Endothelial cell (in vitro differentiated cells): ENCODE data around the gene LILRA5. TPM values are rescaled to one million over a fixed set of nuclear protein-coding genes. Genes with fewer than 3 reads are reported as not detected.
"Not testable (repeated sequence)": the region's sequence is repeated elsewhere in the genome, so short reads cannot be mapped to it uniquely, and the experiment has no call there.

Experiments used
- DNase-seq: peaks from one replicate; pipeline ENCODE4 v3.0.0; 2021; ENCODE audit warnings: low spot score
- H3K27ac Mint-ChIP-seq: one replicate; pipeline ENCODE4 v1.8.0; 2021; ENCODE audit warnings: mixed read lengths, inconsistent platforms; ENCODE audit not compliant: unreplicated experiment
- H3K27me3 Mint-ChIP-seq: one replicate; pipeline ENCODE4 v1.8.0; 2021; ENCODE audit warnings: mild to moderate bottlenecking, moderate library complexity, mixed read lengths, inconsistent platforms; ENCODE audit not compliant: unreplicated experiment
- H3K36me3 Mint-ChIP-seq: one replicate; pipeline ENCODE4 v1.8.0; 2021; ENCODE audit warnings: mild to moderate bottlenecking, low read depth, mixed read lengths, inconsistent platforms; ENCODE audit not compliant: unreplicated experiment
- H3K4me1 Mint-ChIP-seq: one replicate; pipeline ENCODE4 v1.8.0; 2021; ENCODE audit warnings: mild to moderate bottlenecking, mixed read lengths, inconsistent platforms; ENCODE audit not compliant: unreplicated experiment
- H3K4me3 Mint-ChIP-seq: one replicate; pipeline ENCODE4 v1.8.0; 2021; ENCODE audit warnings: mild to moderate bottlenecking, mixed read lengths, inconsistent platforms; ENCODE audit not compliant: unreplicated experiment
- H3K9me3 Mint-ChIP-seq: one replicate; pipeline ENCODE4 v1.8.0; 2021; ENCODE audit warnings: mixed read lengths, inconsistent platforms; ENCODE audit not compliant: unreplicated experiment
- total RNA-seq: library from RNA; stranded (reverse); fragmentation: NEBNext Ultra II Directional; extraction: Animal tissue kit (Norgen Biotek cat#: 25700); gene quantifications from one replicate; pipeline ENCODE4 v1.2.1, GENCODE V29; 2021; ENCODE audit not compliant: unreplicated experiment
- TF ChIP-seq, protein P1 (sequence below): fragments of 200-600 bp; sonication (generic); IDR thresholded peaks from one replicate; pipeline ENCODE4 v1.5.0; 2021; ENCODE audit warnings: antibody characterized with exemption; ENCODE audit not compliant: unreplicated experiment

The LILRA5 gene
- total RNA-seq, 1 donor from 2014 or later, result not detected

DNA sequence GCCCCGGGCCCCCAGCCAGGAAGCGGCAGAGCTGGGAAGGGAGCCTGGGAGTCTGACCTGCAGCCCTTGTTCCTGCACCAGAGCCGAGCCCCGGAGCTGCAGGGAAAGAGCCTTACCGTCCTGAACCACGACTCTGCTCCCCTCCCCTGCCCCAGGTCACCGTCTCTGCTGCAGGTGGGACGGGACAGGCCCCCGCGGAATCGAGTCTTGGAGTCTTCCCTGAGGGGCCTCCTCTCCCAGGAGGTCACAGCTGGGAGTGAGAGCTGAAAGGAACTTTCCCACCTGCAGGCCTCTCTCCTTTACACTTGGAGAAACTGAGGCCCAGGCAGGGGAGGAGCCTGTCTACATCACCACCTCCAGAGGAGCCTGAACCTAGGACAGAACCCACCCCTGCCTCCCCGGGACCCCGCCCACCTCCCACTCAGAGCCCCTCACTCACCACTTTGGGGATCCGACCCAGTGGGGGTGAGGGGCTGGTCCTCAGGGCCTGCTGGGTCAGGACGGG, 35.8 kb downstream of the LILRA5 start:
- not testable (repeated sequence) for H3K36me3 Mint-ChIP-seq, H3K4me1 Mint-ChIP-seq, DNase-seq, H3K4me3 Mint-ChIP-seq, H3K9me3 Mint-ChIP-seq, H3K27ac Mint-ChIP-seq, H3K27me3 Mint-ChIP-seq

DNA sequence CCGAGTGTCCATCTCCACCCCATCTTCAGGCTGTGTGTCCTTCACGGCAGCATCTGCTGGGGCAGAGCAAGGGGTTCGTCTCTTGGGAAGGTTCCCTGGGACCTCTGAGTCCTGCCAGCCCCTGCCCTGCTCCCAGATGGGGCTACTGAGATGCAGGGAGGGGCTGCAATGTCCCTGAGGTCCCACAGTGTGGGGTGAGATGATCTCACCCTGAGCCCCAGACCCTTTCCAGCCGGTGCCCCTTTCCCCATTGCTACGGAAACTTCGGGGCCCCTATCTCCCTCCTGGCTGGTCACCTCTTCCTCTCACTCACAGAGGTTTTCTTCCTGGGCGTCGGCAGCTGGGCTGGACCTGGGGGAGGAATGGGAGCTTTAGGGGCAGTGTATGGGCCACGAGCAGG, 37.0 kb downstream of the LILRA5 start:
- DNase-seq, result no peak
- H3K9me3 Mint-ChIP-seq, result no peaks in the 10 kb centered on the region
- peaks cover 2% of the 10 kb centered on the region for H3K27me3 Mint-ChIP-seq
- H3K4me3 Mint-ChIP-seq, result no peak overlapping the region
- no peak overlapping the region for H3K27ac Mint-ChIP-seq
- TF ChIP-seq, protein P1, sequence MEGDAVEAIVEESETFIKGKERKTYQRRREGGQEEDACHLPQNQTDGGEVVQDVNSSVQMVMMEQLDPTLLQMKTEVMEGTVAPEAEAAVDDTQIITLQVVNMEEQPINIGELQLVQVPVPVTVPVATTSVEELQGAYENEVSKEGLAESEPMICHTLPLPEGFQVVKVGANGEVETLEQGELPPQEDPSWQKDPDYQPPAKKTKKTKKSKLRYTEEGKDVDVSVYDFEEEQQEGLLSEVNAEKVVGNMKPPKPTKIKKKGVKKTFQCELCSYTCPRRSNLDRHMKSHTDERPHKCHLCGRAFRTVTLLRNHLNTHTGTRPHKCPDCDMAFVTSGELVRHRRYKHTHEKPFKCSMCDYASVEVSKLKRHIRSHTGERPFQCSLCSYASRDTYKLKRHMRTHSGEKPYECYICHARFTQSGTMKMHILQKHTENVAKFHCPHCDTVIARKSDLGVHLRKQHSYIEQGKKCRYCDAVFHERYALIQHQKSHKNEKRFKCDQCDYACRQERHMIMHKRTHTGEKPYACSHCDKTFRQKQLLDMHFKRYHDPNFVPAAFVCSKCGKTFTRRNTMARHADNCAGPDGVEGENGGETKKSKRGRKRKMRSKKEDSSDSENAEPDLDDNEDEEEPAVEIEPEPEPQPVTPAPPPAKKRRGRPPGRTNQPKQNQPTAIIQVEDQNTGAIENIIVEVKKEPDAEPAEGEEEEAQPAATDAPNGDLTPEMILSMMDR, result no peak
- no peaks in the 10 kb centered on the region for H3K4me1 Mint-ChIP-seq
- H3K36me3 Mint-ChIP-seq, result no peaks in the 10 kb centered on the region

DNA sequence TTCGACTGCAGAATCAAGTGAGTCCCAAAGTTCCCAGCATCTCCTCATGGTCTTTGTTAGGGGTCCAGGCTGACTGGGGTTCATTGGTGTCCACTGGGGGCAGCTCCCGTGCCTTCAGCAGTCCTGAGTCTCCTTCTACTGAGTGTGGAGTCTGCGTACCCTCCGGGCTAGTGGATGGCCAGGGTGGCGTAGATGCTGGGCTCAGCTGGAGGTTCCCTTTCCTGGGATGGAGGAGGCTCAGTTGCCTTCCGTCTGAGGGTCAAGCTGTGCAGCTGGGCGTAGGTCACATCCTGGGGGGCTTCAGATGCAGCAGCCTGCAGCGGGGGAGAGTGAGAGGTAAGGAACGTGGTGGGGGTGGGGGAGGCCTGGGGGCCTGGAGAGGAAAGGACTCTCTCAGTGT, 38.5 kb downstream of the LILRA5 start:
- not testable (repeated sequence) for DNase-seq, H3K9me3 Mint-ChIP-seq, H3K4me3 Mint-ChIP-seq, H3K4me1 Mint-ChIP-seq, H3K36me3 Mint-ChIP-seq, H3K27ac Mint-ChIP-seq, H3K27me3 Mint-ChIP-seq

DNA sequence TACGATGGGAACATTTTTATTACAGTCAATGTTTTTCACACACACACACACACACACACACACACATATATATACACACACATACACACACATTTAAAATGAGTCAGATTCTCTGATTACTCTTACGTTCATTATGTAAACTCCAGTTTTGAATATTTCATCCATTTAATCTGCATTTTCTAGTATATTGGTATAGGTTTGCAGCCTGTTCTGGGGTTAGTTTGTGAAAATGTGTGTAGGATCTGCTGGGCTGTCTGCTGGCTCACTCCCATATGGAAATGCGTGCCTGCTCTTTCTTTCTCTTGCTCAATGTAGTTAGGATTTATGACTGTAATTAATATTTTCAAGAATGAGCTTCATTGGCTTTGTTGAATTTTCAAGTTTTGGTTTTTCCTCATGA, 39.1 kb downstream of the LILRA5 start:
- no peak overlapping the region for H3K27ac Mint-ChIP-seq
- H3K9me3 Mint-ChIP-seq, result no peaks in the 10 kb centered on the region
- H3K27me3 Mint-ChIP-seq, result peaks cover 3% of the 10 kb centered on the region
- no peaks in the 10 kb centered on the region for H3K36me3 Mint-ChIP-seq
- DNase-seq, result no peak
- no peaks in the 10 kb centered on the region for H3K4me1 Mint-ChIP-seq
- H3K4me3 Mint-ChIP-seq, result no peak overlapping the region
- TF ChIP-seq, protein P1, result no peak

DNA sequence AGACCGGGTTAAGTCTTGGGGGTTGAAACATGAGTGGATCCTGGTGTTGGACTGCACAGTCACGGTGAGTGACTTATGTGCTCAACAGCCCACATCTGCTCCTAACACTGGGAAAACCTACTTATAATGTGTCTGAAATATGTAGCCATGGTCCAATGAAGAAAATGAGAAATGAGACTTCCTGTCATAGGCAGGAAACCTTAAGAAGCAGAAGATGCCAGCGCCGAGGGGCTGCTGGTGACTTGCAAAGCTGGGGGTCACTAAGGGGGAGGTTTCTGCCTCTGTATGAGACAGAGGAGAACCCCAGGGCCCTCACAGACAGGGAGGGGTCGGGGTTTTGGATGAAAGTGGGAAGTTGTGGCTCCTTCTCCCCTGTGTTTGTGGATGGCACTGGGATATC, 40.8 kb downstream of the LILRA5 start:
- not testable (repeated sequence) for H3K27me3 Mint-ChIP-seq, H3K27ac Mint-ChIP-seq, H3K4me1 Mint-ChIP-seq, DNase-seq, H3K36me3 Mint-ChIP-seq, H3K9me3 Mint-ChIP-seq, H3K4me3 Mint-ChIP-seq

DNA sequence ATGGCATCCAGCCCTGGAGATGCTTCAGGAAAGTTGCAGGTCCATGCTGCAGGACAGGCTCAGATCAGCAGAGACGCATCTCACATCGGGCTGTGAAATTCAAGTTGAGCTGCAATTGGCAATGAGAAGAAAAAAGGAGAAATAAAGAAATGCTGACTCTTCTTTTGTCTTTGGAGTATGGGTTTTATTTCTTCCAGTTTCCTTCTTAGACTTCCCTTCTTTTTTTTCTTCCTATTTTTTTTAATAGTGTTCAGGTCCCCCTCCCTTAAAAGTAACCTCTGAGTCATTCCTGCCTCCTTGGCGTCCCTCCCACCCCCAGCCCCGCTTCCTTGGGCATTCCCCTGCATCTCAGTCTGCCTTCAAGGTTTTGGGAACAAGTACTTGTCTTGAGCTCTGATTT, 41.4 kb downstream of the LILRA5 start:
- not testable (repeated sequence) for H3K27ac Mint-ChIP-seq, H3K27me3 Mint-ChIP-seq, DNase-seq, H3K4me3 Mint-ChIP-seq, H3K4me1 Mint-ChIP-seq, H3K36me3 Mint-ChIP-seq, H3K9me3 Mint-ChIP-seq

DNA sequence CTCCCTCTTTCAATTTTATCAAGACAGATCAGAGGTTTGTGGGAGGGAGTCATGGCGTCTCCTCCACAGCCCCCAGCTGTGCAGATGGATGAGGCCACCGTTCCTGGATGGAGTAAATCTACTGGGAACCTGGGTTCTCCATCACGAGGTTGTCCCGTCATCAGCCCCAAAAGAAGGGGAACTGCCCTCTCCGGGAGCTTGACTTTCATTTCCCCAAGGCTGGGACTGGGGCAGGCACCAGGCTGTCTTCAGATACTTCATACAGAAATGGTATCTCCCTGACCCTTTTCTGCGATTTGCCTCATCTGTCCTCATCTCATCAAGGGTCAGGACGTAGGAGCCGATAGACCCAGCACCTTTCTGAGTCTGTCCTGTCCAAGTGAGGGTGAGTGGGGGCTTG, 41.9 kb downstream of the LILRA5 start:
- TF ChIP-seq, protein P1, result no peak
- H3K4me3 Mint-ChIP-seq, result no peak overlapping the region
- no peak overlapping the region for H3K27ac Mint-ChIP-seq
- H3K9me3 Mint-ChIP-seq, result no peaks in the 10 kb centered on the region
- no peak for DNase-seq
- peaks cover 3% of the 10 kb centered on the region for H3K27me3 Mint-ChIP-seq
- no peaks in the 10 kb centered on the region for H3K4me1 Mint-ChIP-seq
- H3K36me3 Mint-ChIP-seq, result no peaks in the 10 kb centered on the region
